ENCODE results near the gene CTNND2.
A peak's percentile ranks its signal among the peaks of the same experiment; 100 is the strongest.

The CTNND2 gene

GRCh38 chr5:10969684-10970180 is 934.5 kb downstream of the CTNND2 start:
- no peak for DNase-seq

GRCh38 chr5:10964806-10965205 is 939.4 kb downstream of the CTNND2 start:
- DNase-seq, result no peak

DNA sequence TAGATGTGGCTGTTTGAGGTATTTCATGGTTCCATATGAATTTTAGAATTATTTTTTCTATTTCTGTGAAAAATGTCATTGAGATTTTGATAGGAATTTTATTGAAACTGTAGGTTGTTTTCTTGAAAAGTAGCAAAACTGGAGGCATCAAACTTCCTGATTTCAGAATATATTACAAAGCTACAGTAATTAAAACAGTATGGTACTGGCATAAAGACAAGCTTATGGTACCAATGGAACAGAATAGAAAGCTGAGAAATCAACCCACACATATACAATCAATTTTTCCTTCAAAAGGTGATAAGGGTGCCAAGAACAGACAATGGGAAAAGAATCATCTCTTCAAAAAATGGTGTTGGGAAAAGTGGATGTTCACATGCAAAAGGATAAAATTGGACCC is 945.5 kb downstream of the CTNND2 start:
- no peak for DNase-seq

DNA sequence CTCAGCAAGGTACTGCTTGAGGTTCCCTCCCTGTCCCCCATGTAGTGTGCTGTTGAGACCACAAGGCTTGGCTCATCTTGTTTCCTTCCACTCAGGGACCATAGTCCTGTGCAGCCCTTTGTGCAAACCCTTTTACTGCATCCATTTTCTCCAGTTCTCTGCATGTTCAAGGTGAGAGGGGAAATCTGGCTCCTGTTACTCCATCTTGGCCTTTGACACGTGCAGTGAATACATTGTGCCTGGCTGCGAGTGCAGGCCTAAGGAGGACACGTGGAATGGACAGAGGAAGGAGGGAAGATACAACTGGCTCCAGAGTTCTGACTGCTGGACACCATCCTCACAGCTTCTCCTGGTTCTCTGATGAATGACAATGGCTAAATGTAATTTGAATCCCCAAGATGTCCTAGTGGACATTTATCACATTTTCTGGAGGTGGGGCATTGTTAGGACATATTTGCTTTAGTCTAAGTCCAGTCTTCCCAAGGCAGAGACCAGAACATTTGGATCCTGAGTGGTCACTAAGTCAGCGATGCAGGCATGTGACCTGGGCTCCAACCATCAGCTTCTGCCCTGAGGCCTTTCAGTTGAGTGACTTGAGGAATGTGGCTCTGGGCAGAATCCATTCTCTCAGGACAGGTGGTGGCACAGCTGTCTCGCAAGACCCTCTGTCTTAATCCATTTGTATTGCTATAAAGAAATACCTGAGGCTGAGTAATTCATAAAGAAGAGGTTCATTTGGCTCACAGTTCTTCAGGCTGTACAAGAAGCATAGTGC is 954.2 kb downstream of the CTNND2 start:
- DNase-seq, result no peak

DNA sequence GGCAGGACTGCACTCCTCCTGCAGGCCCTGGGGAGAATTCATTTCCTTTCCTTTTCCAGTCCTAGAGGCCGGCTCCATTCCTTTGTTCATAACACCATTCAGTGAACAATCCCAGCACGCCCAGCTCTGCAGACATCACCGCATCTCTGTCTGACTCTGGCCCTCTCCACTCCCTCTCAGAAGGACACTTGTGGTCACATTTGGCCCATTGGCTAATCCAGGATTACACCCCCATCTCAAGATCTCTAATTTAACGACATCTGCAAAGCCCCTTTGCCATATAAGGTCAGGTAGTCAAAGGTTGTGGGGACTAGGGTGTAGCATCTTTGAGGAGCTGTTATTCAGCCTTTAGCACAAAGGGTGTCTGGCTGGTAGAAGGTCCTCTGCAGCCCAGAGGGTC is 958.2 kb downstream of the CTNND2 start:
- DNase-seq, result no peak

GRCh38 chr5:10941900-10942299 is 962.3 kb downstream of the CTNND2 start:
- DNase-seq, result no peak

GRCh38 chr5:10936081-10936855 is 968.0 kb downstream of the CTNND2 start:
- no peak for DNase-seq

GRCh38 chr5:10935536-10935935 is 968.7 kb downstream of the CTNND2 start:
- DNase-seq, result no peak

- no peak for DNase-seq
Measured at GRCh38 chr5:10934783-10935355, 969.4 kb downstream of the CTNND2 start.

DNA sequence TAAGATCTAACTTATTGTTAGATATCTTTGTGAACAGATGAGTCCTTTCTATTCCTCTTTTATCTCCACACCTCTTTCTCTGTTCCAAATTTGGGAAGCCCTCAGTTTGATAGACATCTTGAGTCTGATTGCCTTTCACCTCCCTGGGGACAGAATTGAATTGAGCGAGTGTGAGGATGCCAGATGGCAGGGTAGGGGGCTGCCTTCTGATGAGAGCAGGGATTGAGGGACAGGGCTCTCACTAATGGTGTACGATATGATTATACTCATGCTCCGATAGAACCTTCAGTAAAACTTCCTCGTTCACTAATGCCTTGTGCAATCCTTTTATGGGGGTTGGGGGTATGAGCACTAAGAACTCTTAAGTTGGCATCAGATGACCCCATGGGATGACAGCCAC is 971.1 kb downstream of the CTNND2 start:
- peak; percentile 9 to 53 (median 18) for DNase-seq

DNA sequence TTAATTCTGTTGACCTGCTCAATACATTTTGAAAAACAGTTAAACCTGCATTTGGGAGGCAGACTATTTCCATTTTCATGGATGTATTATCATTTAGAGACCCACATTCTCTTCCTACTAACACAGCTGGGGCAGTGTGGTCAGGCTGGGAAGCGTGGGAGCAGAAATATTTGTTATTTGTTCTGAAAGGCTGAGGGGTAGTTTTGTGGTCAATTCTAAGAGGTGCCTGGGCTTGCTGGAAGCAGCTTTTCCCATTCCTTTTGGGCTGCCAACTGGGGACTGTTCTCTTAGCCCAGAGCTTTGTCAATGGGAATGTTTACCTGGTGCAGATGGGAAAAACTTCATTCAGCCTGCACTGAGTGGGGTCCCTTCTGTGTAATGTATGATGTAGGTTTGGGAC is 971.8 kb downstream of the CTNND2 start:
- DNase-seq, result no peak

DNA sequence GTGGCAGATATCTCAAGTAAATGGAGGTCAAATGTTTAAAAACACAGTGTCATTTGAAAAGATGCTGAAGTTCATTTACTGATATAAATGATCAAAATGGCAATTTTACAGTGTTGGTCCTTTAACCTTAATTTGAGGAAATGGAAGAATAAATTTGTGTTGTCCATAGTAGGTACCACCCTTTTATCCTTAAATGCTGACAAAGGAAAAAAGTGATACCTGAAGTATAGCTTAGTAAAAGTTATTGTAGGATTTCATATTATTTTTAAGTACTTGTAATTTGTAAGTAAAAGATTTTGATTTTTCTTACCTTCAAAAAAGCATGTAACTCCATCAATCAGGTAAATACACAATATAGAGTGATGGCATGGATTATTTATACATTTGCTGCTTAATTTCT is 976.6 kb downstream of the CTNND2 start:
- DNase-seq, result no peak

GRCh38 chr5:10923310-10923709 is 980.9 kb downstream of the CTNND2 start:
- DNase-seq, result no peak
